ENCODE results near the gene MFNG.

DNA sequence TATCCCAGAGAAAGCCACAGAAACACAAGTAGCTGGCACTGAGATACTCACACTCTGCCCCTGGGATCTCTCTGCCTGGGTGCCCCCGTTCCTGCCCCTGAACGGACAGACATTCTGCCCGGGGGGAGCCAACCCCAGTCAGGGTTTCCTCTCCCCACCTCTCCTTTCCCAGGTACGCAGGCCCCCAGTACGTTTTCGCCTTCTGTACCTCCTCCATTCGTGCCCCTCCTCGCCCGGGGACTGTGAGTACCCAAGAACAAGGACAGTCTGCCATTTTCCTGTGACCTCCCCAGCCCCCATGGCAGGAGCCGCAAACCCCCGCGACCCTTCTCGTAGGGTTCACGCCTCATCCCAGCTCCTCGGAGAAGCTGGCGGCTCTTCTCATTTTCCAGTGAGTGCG is 29.8 kb downstream of the MFNG start:
- TF ChIP-seq, protein P1, sequence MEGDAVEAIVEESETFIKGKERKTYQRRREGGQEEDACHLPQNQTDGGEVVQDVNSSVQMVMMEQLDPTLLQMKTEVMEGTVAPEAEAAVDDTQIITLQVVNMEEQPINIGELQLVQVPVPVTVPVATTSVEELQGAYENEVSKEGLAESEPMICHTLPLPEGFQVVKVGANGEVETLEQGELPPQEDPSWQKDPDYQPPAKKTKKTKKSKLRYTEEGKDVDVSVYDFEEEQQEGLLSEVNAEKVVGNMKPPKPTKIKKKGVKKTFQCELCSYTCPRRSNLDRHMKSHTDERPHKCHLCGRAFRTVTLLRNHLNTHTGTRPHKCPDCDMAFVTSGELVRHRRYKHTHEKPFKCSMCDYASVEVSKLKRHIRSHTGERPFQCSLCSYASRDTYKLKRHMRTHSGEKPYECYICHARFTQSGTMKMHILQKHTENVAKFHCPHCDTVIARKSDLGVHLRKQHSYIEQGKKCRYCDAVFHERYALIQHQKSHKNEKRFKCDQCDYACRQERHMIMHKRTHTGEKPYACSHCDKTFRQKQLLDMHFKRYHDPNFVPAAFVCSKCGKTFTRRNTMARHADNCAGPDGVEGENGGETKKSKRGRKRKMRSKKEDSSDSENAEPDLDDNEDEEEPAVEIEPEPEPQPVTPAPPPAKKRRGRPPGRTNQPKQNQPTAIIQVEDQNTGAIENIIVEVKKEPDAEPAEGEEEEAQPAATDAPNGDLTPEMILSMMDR (IDR thresholded peaks at IDR 0.05 in 2 of 3, conservative IDR thresholded peaks at IDR 0.05 in 1 of 3; ENCODE audit: borderline replicate concordance in 1 of 3, insufficient read depth in 1 of 3, low read depth in 2 of 3, low read length in 2 of 3) = no peak
- TF ChIP-seq POLR2A (IDR thresholded peaks at IDR 0.05; ENCODE audit: borderline replicate concordance, extremely low read depth, insufficient read depth, insufficient read length) = no peak
- no peak for TF ChIP-seq ZNF274 (IDR thresholded peaks at IDR 0.05; ENCODE audit: low read depth, low read length)
- TF ChIP-seq, protein P2, sequence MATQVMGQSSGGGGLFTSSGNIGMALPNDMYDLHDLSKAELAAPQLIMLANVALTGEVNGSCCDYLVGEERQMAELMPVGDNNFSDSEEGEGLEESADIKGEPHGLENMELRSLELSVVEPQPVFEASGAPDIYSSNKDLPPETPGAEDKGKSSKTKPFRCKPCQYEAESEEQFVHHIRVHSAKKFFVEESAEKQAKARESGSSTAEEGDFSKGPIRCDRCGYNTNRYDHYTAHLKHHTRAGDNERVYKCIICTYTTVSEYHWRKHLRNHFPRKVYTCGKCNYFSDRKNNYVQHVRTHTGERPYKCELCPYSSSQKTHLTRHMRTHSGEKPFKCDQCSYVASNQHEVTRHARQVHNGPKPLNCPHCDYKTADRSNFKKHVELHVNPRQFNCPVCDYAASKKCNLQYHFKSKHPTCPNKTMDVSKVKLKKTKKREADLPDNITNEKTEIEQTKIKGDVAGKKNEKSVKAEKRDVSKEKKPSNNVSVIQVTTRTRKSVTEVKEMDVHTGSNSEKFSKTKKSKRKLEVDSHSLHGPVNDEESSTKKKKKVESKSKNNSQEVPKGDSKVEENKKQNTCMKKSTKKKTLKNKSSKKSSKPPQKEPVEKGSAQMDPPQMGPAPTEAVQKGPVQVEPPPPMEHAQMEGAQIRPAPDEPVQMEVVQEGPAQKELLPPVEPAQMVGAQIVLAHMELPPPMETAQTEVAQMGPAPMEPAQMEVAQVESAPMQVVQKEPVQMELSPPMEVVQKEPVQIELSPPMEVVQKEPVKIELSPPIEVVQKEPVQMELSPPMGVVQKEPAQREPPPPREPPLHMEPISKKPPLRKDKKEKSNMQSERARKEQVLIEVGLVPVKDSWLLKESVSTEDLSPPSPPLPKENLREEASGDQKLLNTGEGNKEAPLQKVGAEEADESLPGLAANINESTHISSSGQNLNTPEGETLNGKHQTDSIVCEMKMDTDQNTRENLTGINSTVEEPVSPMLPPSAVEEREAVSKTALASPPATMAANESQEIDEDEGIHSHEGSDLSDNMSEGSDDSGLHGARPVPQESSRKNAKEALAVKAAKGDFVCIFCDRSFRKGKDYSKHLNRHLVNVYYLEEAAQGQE (IDR thresholded peaks at IDR 0.05; ENCODE audit: low read depth) = no peak
- TF ChIP-seq, protein P3, sequence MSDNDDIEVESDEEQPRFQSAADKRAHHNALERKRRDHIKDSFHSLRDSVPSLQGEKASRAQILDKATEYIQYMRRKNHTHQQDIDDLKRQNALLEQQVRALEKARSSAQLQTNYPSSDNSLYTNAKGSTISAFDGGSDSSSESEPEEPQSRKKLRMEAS (IDR thresholded peaks at IDR 0.05) = no peak
- TF ChIP-seq POLR2AphosphoS5 (IDR thresholded peaks at IDR 0.05; ENCODE audit: low read depth, low read length) = no peak
- no peak for TF ChIP-seq CEBPB (IDR thresholded peaks at IDR 0.05; ENCODE audit: low read depth)
- TF ChIP-seq, protein P4, sequence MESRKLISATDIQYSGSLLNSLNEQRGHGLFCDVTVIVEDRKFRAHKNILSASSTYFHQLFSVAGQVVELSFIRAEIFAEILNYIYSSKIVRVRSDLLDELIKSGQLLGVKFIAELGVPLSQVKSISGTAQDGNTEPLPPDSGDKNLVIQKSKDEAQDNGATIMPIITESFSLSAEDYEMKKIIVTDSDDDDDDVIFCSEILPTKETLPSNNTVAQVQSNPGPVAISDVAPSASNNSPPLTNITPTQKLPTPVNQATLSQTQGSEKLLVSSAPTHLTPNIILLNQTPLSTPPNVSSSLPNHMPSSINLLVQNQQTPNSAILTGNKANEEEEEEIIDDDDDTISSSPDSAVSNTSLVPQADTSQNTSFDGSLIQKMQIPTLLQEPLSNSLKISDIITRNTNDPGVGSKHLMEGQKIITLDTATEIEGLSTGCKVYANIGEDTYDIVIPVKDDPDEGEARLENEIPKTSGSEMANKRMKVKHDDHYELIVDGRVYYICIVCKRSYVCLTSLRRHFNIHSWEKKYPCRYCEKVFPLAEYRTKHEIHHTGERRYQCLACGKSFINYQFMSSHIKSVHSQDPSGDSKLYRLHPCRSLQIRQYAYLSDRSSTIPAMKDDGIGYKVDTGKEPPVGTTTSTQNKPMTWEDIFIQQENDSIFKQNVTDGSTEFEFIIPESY (IDR thresholded peaks at IDR 0.05; ENCODE audit: extremely low read depth, insufficient replicate concordance, low read length) = no peak
- no peak for TF ChIP-seq EZH2 (IDR thresholded peaks at IDR 0.05)
- no peak for TF ChIP-seq TCF7L2 (IDR thresholded peaks at IDR 0.05; ENCODE audit: borderline replicate concordance, extremely low read depth, insufficient read depth, insufficient read length)
- no peak for TF ChIP-seq YY1 (IDR thresholded peaks at IDR 0.05; ENCODE audit: extremely low read depth, insufficient replicate concordance, low read depth, low read length)
- no peak for TF ChIP-seq CBX3 (IDR thresholded peaks at IDR 0.05; ENCODE audit: low read depth)
- TF ChIP-seq JUND (IDR thresholded peaks at IDR 0.05) = no peak

Data from HCT116 (cell line).